ENCODE data around the gene RB1.
A peak's percentile ranks its signal among the peaks of the same experiment; 100 is the strongest.

The RB1 gene

DNA sequence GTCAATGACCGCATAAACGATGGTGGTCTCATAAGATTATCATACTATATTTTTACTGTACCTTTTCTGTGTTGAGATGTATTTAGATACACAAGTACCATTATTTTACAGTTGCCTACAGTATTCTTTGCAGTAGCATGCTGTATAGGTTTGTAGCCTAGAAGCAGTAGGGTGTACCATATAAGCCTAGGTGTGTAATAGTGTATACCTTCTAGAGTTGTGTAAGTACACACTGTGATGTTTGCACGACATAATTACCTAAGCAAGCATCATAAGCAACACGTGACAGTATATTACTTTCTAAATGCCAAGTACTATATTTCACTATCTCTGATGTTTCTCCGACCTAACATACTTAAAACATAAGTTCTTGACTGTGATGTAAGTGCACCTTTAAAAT lies 106.6 kb downstream of the RB1 start:
- Histone ChIP-seq H3K4me3 (ENCODE audit: low read depth, low read length) (peak overlapping the region; percentile 39), H3K9me3 (ENCODE audit: control insufficient read depth, low read length) (no peaks in the 10 kb centered on the region), H3K27me3 (ENCODE audit: control insufficient read depth, insufficient read depth, low read length) (no peaks in the 10 kb centered on the region), H3K79me2 (no peaks in the 10 kb centered on the region), H3K27ac (peak overlapping the region; percentile 32), H3K9ac (no peak overlapping the region), H3K36me3 (ENCODE audit: control insufficient read depth, insufficient read depth, low read length) (no peaks in the 10 kb centered on the region), H3K4me1 (no peaks in the 10 kb centered on the region), H2AFZ (no peak overlapping the region), H3K4me2 (ENCODE audit: low read length) (peak overlapping the region; percentile 14)
- TF ChIP-seq, protein P1, sequence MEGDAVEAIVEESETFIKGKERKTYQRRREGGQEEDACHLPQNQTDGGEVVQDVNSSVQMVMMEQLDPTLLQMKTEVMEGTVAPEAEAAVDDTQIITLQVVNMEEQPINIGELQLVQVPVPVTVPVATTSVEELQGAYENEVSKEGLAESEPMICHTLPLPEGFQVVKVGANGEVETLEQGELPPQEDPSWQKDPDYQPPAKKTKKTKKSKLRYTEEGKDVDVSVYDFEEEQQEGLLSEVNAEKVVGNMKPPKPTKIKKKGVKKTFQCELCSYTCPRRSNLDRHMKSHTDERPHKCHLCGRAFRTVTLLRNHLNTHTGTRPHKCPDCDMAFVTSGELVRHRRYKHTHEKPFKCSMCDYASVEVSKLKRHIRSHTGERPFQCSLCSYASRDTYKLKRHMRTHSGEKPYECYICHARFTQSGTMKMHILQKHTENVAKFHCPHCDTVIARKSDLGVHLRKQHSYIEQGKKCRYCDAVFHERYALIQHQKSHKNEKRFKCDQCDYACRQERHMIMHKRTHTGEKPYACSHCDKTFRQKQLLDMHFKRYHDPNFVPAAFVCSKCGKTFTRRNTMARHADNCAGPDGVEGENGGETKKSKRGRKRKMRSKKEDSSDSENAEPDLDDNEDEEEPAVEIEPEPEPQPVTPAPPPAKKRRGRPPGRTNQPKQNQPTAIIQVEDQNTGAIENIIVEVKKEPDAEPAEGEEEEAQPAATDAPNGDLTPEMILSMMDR (IDR thresholded peaks at IDR 0.05) = no peak

DNA sequence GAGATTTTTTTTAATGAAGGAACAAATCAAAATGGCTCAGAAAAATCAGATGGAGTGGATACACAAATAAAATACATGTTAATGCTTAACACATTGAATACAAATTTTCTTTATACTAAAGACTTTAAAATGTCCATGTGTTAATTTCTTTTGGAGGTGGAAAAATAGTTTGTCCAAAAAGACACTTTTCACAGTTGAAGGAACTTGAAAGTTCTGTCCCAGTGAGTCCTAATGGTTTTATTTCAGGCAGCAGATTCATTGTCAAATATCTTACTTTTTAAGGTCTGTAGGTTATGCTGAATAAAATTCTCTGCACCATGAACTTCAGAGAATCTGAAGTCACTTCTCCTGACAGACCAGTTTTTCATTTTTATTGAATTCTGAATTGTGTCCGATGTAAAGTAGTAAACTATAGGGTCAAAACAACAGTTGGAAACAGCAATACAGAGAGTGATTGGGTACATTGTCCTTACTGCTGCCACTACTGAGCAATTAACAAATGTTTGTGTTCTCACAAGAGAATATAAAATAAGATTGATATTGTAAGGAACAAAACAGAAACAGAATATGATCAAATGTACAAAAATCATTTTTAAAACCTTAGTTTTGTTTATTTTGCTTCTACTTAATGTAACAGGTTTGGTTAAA lies 107.7 kb downstream of the RB1 start:
- no peaks in the 10 kb centered on the region for H3K4me1 ChIP-seq
- TF ChIP-seq, protein P1 (IDR thresholded peaks at IDR 0.05) = no peak
- H3K9ac ChIP-seq = no peak overlapping the region

DNA sequence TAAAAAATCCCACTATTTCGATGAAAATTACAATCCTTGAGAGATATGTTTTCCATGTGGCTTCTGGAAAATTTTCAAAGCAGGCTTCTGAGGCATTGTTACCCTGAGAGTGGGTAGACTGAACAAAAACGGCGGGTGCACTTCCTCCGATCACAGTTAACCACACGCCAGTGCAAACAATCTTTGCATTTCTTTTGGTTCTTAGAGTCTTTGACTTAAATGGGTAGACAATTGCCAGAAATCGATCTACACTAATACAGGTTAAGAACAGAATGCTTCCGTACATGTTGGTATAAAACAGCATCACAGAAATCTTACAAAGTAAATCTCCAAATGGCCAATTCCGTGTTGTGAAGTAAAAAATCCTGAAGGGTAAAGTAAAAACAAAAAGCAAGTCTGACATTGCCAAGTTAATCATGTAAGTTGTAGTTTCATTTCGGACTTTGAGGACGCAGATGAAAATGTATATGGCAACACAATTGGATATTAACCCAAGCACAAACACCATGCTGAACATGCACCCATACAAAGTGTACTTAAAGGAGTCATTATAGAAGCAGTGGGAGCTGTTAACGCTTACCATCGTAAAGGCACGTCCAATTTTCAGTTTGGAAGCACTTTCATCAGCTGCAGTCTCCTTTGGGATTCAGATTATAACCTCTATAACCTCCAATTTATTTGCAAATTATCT lies 108.4 kb downstream of the RB1 start:
- Histone ChIP-seq H3K9ac (no peak overlapping the region), H3K4me3 (ENCODE audit: low read depth, low read length) (peak overlapping the region; percentile 54), H3K79me2 (no peaks in the 10 kb centered on the region), H3K4me1 (no peaks in the 10 kb centered on the region), H2AFZ (peak overlapping the region; percentile 24), H3K9me3 (ENCODE audit: control insufficient read depth, low read length) (no peaks in the 10 kb centered on the region), H3K27ac (peak overlapping the region; percentile 80), H3K36me3 (ENCODE audit: control insufficient read depth, insufficient read depth, low read length) (no peaks in the 10 kb centered on the region), H3K4me2 (ENCODE audit: low read length) (no peak overlapping the region), H3K27me3 (ENCODE audit: control insufficient read depth, insufficient read depth, low read length) (no peaks in the 10 kb centered on the region)
- TF ChIP-seq, protein P1 (IDR thresholded peaks at IDR 0.05) = no peak

More for the DNA sequence above, 107.7 kb downstream of the RB1 start:
- peak overlapping the region; percentile 80 for H3K27ac ChIP-seq
- H3K4me2 ChIP-seq (ENCODE audit: low read length) = no peak overlapping the region
- no peaks in the 10 kb centered on the region for H3K79me2 ChIP-seq
- no peaks in the 10 kb centered on the region for H3K9me3 ChIP-seq (ENCODE audit: control insufficient read depth, low read length)
- H3K4me3 ChIP-seq (ENCODE audit: low read depth, low read length) = peak overlapping the region; percentile 54
- no peaks in the 10 kb centered on the region for H3K27me3 ChIP-seq (ENCODE audit: control insufficient read depth, insufficient read depth, low read length)
- H3K36me3 ChIP-seq (ENCODE audit: control insufficient read depth, insufficient read depth, low read length) = no peaks in the 10 kb centered on the region
- H2AFZ ChIP-seq = no peak overlapping the region

DNA sequence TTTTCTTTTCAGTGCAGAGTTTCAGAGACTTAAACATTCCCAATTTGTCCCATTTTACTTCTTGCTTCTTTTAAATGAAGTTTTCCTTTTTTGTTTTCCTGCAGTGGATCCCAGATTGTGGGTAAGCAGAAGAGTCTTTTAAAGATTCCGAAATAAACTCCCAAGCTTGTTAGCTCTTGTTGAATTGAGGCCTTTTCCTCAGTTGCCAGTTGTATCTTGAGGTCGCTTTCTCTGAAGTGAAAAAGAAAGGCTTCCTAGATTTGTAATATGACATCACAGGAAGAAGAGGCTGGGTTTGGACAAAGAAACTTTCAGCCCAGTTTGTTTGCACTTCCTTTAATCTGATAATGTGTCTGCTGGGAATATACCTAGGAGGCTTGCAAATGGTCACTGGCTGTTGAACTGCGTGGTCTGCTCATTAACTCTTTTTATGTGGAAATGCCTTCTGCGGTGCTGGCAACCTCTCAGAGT lies 109.4 kb downstream of the RB1 start, which contains the start of gene LPAR6:
Gene LPAR6, minus strand, starts transcription at position 233 of the 471 bp plus-strand sequence. CDS start 690 bp downstream, outside the sequence.
- Histone ChIP-seq H3K36me3 (ENCODE audit: control insufficient read depth, insufficient read depth, low read length) (no peaks in the 10 kb centered on the region), H3K27me3 (ENCODE audit: control insufficient read depth, insufficient read depth, low read length) (no peaks in the 10 kb centered on the region), H3K27ac (peak within 1 kb of the TSS; percentile 80), H3K4me2 (ENCODE audit: low read length) (peak within 1 kb of the TSS; percentile 10), H3K9ac (no peak within 1 kb of the TSS), H3K4me1 (no peaks in the 10 kb centered on the region), H3K4me3 (ENCODE audit: low read depth, low read length) (peak within 1 kb of the TSS; percentile 54), H3K79me2 (no peaks in the 10 kb centered on the region), H2AFZ (peak within 1 kb of the TSS; percentile 41), H3K9me3 (ENCODE audit: control insufficient read depth, low read length) (no peaks in the 10 kb centered on the region)
- TF ChIP-seq, protein P1 (IDR thresholded peaks at IDR 0.05) = no peak

Measured in parathyroid adenoma (tissue), 2 donors.